Glomerular visceral epithelial cell (primary cell): ENCODE results near the gene EPHB3.

Source experiments
- DNase-seq: peaks from one replicate; pipeline ENCODE4 v3.0.0-alpha.2; 2016; ENCODE audit errors: extremely low spot score

The EPHB3 gene

GRCh38 chr3:184543256-184543655, 18.3 kb upstream of the EPHB3 start:
- DNase-seq, result no peak

- DNase-seq, result peak; percentile 72
Measured at GRCh38 chr3:184543843-184544512, 17.6 kb upstream of the EPHB3 start.

- DNase-seq, result no peak
Measured at GRCh38 chr3:184544513-184544861, 17.1 kb upstream of the EPHB3 start.

- DNase-seq, result no peak
Measured at GRCh38 chr3:184545769-184546168, 15.8 kb upstream of the EPHB3 start.

- DNase-seq, result no peak
Measured at GRCh38 chr3:184546252-184546651, 15.3 kb upstream of the EPHB3 start.

GRCh38 chr3:184549796-184550577, 11.6 kb upstream of the EPHB3 start:
- DNase-seq, result no peak

- no peak for DNase-seq
Measured at GRCh38 chr3:184551103-184551502, 10.5 kb upstream of the EPHB3 start.

GRCh38 chr3:184551614-184552256, 9.8 kb upstream of the EPHB3 start:
- no peak for DNase-seq

- DNase-seq, result no peak
Measured at GRCh38 chr3:184552296-184552695, 9.3 kb upstream of the EPHB3 start.

- DNase-seq, result no peak
Measured at GRCh38 chr3:184552863-184553262, 8.7 kb upstream of the EPHB3 start.

GRCh38 chr3:184553385-184553784, 8.2 kb upstream of the EPHB3 start:
- no peak for DNase-seq

GRCh38 chr3:184554461-184554860, 7.1 kb upstream of the EPHB3 start:
- no peak for DNase-seq

- no peak for DNase-seq
Measured at GRCh38 chr3:184556582-184557347, 4.8 kb upstream of the EPHB3 start.

- no peak for DNase-seq
Measured at GRCh38 chr3:184557348-184557950, 4.1 kb upstream of the EPHB3 start.

- no peak for DNase-seq
Measured at GRCh38 chr3:184558726-184559125, 2.9 kb upstream of the EPHB3 start.

- no peak for DNase-seq
Measured at GRCh38 chr3:184559336-184559735, 2.2 kb upstream of the EPHB3 start.

- no peak for DNase-seq
Measured at GRCh38 chr3:184560531-184560930, 1.1 kb upstream of the EPHB3 start.

- no peak for DNase-seq
Measured at GRCh38 chr3:184561913-184562877, 610 bp downstream of the EPHB3 start.

GRCh38 chr3:184562878-184563560, 1.4 kb downstream of the EPHB3 start:
- DNase-seq, result no peak

- DNase-seq, result no peak
Measured at GRCh38 chr3:184563561-184563925, 2.0 kb downstream of the EPHB3 start.
